22Rv1 (cell line): ENCODE measurements around the gene RTP5.

Source experiments
- ZFX ChIP-seq: fragments of 450-650 bp; IDR thresholded peaks from 2 replicates; pipeline ENCODE4 v1.6.1; 2017; ENCODE audit warnings: antibody characterized with exemption, borderline replicate concordance
- TF ChIP-seq, protein P1 (sequence below): fragments of 450-650 bp; IDR thresholded peaks from 2 replicates; pipeline ENCODE4 v1.5.1; 2017; ENCODE audit warnings: mild to moderate bottlenecking

DNA sequence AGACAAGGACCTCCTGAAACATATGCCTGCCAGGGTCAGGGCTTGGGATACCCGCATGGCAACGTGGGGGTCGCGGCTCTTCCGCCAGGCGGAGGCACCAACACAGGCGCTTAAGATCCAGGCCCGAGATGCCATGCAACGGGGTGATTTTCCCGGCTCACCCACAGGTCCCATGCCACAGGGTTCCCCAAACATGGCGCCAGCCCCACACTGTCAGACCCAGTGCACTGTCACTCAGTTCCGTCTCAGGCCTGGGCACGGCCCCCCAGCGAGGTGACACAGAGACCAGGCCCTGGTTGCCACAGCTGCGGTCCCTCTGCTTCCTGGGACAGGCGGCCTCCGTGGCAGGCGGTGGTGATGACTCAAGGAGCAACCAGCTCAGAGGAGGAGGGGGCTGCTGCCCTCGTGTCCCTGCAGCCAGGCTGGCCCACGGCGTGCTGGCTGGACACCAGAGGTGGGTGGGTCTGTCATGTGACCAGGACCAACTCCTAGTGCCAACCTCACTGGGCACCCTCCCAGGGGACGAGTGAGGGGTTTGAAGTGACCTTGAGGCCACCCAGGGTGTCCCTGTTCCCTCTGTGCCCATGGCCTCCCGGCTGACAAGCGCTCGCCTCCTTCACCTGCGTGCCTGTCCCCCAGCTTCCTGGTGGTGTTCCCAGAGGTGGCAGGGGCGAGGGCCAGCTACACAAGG lies 15.7 kb upstream of the RTP5 start:
- TF ChIP-seq, protein P1, sequence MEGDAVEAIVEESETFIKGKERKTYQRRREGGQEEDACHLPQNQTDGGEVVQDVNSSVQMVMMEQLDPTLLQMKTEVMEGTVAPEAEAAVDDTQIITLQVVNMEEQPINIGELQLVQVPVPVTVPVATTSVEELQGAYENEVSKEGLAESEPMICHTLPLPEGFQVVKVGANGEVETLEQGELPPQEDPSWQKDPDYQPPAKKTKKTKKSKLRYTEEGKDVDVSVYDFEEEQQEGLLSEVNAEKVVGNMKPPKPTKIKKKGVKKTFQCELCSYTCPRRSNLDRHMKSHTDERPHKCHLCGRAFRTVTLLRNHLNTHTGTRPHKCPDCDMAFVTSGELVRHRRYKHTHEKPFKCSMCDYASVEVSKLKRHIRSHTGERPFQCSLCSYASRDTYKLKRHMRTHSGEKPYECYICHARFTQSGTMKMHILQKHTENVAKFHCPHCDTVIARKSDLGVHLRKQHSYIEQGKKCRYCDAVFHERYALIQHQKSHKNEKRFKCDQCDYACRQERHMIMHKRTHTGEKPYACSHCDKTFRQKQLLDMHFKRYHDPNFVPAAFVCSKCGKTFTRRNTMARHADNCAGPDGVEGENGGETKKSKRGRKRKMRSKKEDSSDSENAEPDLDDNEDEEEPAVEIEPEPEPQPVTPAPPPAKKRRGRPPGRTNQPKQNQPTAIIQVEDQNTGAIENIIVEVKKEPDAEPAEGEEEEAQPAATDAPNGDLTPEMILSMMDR = no peak
- no peak for TF ChIP-seq ZFX
